Cardiac muscle cell (in vitro differentiated cells and primary cell): ENCODE measurements around the gene UTS2. TPM values are rescaled to one million over a fixed set of nuclear protein-coding genes. Genes with fewer than 3 reads are reported as not detected.

Experiments used
- DNase-seq, 2 donors: peaks; one replicate each; pipeline versions ENCODE4 v3.0.0 to v3.0.0-alpha.2; 2010 to 2017; ENCODE audit warnings: low read depth in 1 of 2, low spot score in 1 of 2
- H3K27ac ChIP-seq: fragments of 200-600 bp; sonication (generic); 2 replicates; pipeline ENCODE4 v1.5.1; 2016
- H3K27me3 ChIP-seq: fragments of 200-600 bp; sonication (generic); 2 replicates; pipeline ENCODE4 v1.6.0; 2016; ENCODE audit warnings: control low read depth
- H3K36me3 ChIP-seq: fragments of 200-600 bp; sonication (generic); 2 replicates; pipeline ENCODE4 v1.5.1; 2016; ENCODE audit warnings: control low read depth
- H3K4me1 ChIP-seq: fragments of 200-600 bp; sonication (generic); 2 replicates; pipeline ENCODE4 v1.8.1; 2017; ENCODE audit warnings: low read depth, mild to moderate bottlenecking, mixed run types
- H3K4me3 ChIP-seq: fragments of 200-600 bp; sonication (generic); 2 replicates; pipeline ENCODE4 v1.5.1; 2016; ENCODE audit warnings: mild to moderate bottlenecking
- H3K9me3 ChIP-seq: fragments of 200-600 bp; sonication (generic); 2 replicates; pipeline ENCODE4 v1.5.1; 2017; ENCODE audit warnings: low read depth, mild to moderate bottlenecking, control low read depth
- polyA plus RNA-seq: library from polyadenylated mRNA; unstranded; fragments of >200 nt; fragmentation: Nextera tagmentation; extraction: Ambion mirVana; gene quantifications from 2 replicates; pipeline ENCODE4 v1.2.1, GENCODE V29; 2016
- total RNA-seq: library from RNA; depleted of rRNA; stranded (reverse); fragments of >200 nt; gene quantifications from 2 replicates; pipeline ENCODE4 v1.2.3, GENCODE V29; 2016
- TF ChIP-seq, protein P1 (sequence below): IDR thresholded peaks from 2 replicates; pipeline ENCODE4 v1.5.1; 2012; ENCODE audit warnings: low read depth, mild to moderate bottlenecking, low read length

UTS2 gene
- total and polyA plus RNA-seq, 2 experiments from 2014 or later, result not detected

DNA sequence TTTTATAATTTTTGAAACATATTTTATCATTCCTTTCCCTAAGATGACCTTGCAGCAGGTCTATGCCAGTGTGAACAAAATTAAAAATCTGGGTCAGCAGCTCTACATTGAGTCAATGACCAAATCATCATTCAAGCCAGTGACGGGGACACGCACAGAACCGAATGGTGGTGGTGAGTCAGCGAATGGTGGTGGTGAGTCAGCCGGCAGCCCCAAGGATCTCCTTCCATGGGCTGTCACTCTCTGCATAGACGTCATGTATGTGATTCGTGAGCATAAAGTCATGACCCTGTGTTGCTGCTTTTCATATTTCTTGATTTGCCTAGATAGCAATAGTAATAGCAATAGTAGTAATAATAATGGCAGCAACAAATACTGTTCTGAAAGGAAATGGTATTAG lies 42.5 kb downstream of the UTS2 start:
- Histone ChIP-seq H3K36me3 (peaks cover 8% of the 10 kb centered on the region), H3K4me1 (no peaks in the 10 kb centered on the region)
- DNase-seq, result peak in 1 of 2 donors; percentile 79

DNA sequence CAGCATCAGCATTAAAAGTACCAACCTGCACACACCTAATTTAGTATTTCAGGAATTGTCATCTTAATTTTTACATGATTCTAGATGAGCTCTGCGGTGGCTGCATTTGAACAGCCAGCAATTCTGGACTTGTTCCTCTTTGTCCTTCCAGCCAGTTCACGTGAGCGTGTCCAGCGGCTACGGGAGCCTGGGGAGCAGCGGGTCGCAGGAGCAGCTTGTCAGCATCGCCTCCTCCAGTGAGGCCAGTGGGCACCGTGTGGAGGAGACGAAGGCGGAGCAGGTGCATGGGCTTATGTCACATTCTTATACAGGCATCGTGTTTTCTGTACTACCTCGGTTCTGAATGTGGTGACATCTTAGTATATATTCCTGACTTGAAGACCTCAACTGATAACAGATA lies 43.1 kb downstream of the UTS2 start:
- Histone ChIP-seq H3K4me3 (no peak overlapping the region), H3K27ac (no peak overlapping the region), H3K4me1 (no peaks in the 10 kb centered on the region), H3K9me3 (no peaks in the 10 kb centered on the region), H3K27me3 (no peaks in the 10 kb centered on the region), H3K36me3 (peaks cover 8% of the 10 kb centered on the region)
- TF ChIP-seq, protein P1, sequence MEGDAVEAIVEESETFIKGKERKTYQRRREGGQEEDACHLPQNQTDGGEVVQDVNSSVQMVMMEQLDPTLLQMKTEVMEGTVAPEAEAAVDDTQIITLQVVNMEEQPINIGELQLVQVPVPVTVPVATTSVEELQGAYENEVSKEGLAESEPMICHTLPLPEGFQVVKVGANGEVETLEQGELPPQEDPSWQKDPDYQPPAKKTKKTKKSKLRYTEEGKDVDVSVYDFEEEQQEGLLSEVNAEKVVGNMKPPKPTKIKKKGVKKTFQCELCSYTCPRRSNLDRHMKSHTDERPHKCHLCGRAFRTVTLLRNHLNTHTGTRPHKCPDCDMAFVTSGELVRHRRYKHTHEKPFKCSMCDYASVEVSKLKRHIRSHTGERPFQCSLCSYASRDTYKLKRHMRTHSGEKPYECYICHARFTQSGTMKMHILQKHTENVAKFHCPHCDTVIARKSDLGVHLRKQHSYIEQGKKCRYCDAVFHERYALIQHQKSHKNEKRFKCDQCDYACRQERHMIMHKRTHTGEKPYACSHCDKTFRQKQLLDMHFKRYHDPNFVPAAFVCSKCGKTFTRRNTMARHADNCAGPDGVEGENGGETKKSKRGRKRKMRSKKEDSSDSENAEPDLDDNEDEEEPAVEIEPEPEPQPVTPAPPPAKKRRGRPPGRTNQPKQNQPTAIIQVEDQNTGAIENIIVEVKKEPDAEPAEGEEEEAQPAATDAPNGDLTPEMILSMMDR, result no peak
- DNase-seq, result no peak

More for the DNA sequence above, 42.5 kb downstream of the UTS2 start:
- H3K9me3 ChIP-seq, result no peaks in the 10 kb centered on the region
- H3K4me3 ChIP-seq, result no peak overlapping the region
- H3K27ac ChIP-seq, result no peak overlapping the region
- no peaks in the 10 kb centered on the region for H3K27me3 ChIP-seq
- TF ChIP-seq, protein P1, result no peak

DNA sequence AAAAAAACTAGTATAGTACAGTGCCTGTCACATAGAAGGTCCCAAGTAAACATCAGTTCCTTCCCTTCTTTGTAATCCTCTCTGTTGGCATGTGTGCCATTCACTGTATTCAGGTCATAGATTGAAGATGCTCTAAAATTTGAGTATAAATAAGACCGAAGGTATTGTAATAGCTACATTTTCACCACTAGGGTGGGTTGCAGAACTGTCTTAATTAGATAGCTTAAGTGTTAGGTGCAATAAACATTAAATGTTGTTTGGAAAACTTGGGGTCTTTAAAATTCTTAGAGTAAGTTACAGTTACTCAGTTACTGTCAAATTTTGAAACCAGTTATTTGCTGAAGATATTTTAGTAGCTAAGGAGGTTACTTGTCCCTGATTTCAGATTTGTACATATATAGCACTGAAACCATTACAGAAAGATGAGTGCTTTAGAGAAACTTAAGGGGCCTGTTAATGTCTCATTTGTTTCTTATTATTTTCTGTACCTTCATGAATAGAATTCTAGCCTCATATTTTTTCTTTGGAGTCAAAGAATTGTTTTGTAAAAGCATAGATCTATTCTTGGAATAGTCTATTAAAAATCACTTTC lies 44.5 kb downstream of the UTS2 start:
- no peaks in the 10 kb centered on the region for H3K27me3 ChIP-seq
- peaks cover 12% of the 10 kb centered on the region for H3K36me3 ChIP-seq
- TF ChIP-seq, protein P1, result peak; percentile 61
- no peaks in the 10 kb centered on the region for H3K9me3 ChIP-seq
- H3K4me3 ChIP-seq, result no peak overlapping the region
- no peak overlapping the region for H3K27ac ChIP-seq
- no peaks in the 10 kb centered on the region for H3K4me1 ChIP-seq
- DNase-seq, result peak; percentile 6 to 70

DNA sequence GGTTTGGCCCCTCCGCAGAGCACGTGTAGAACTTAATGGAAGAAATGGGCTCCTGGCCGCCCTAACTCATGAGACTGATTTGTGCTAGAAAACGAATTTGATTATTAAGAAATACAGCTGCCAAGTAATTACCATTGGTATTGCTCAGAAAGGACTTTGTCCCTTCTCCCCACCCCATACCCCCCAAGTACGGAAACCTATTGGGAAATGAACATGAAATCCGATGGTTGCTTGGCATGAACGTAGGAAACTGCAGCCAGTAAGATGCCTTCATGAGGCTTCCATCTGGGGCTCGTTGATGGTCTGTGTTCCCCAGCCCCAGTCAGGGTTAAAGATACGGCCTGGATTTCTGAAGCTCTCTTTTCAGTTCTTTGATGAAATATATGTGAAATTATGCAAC lies 47.4 kb downstream of the UTS2 start:
- H3K36me3 ChIP-seq, result peaks cover 10% of the 10 kb centered on the region
- TF ChIP-seq, protein P1, result no peak
- DNase-seq, result no peak
- no peaks in the 10 kb centered on the region for H3K9me3 ChIP-seq
- H3K4me3 ChIP-seq, result no peak overlapping the region
- no peaks in the 10 kb centered on the region for H3K27me3 ChIP-seq
- H3K4me1 ChIP-seq, result no peaks in the 10 kb centered on the region
- no peak overlapping the region for H3K27ac ChIP-seq

Other genes with a start within 250 kb of the UTS2 start
- gene VAMP3, start 81.8 kb downstream of the UTS2 start, total RNA-seq, result 45.6 and 51.2 TPM in 2 replicates
- gene VAMP3, start 81.8 kb downstream of the UTS2 start, polyA plus RNA-seq, result 68.4 and 88.3 TPM in 2 replicates
- gene PER3, start 68.8 kb downstream of the UTS2 start, total RNA-seq, result 1.9 and 13.2 TPM in 2 replicates
- gene PER3, start 68.8 kb downstream of the UTS2 start, polyA plus RNA-seq, result 2.9 and 12.9 TPM in 2 replicates
- gene TNFRSF9, start 87.8 kb upstream of the UTS2 start, total RNA-seq, result 0.14 TPM in 1 of 2 replicates, not detected in the other
- 0.52 TPM in 1 of 2 replicates, not detected in the other for gene TNFRSF9, start 87.8 kb upstream of the UTS2 start, polyA plus RNA-seq
- 199 and 241 TPM in 2 replicates for gene PARK7, start 108.6 kb upstream of the UTS2 start, total RNA-seq
- gene PARK7, start 108.6 kb upstream of the UTS2 start, polyA plus RNA-seq, result 494 and 603 TPM in 2 replicates
- gene ERRFI1, start 173.2 kb upstream of the UTS2 start, total RNA-seq, result 8.6 and 9.7 TPM in 2 replicates
- 7.1 and 8.3 TPM in 2 replicates for gene ERRFI1, start 173.2 kb upstream of the UTS2 start, polyA plus RNA-seq